Skeletal muscle satellite cell (primary cell): ENCODE data around the gene ZNF521.
A peak's percentile ranks its signal among the peaks of the same experiment; 100 is the strongest.

ENCODE experiments used
- H3K27me3 ChIP-seq: 2 replicates; pipeline ENCODE4 v1.7.0; 2013; ENCODE audit warnings: low read length; ENCODE audit not compliant: control insufficient read depth, insufficient read depth
- H3K36me3 ChIP-seq: 2 replicates; pipeline ENCODE4 v1.7.0; 2013; ENCODE audit warnings: mild to moderate bottlenecking, control low read depth, low read length; ENCODE audit not compliant: insufficient read depth
- H3K4me1 ChIP-seq: 2 replicates; pipeline ENCODE4 v1.7.0; 2013; ENCODE audit warnings: low read length; ENCODE audit not compliant: control insufficient read depth, insufficient read depth
- H3K4me2 ChIP-seq: 2 replicates; pipeline ENCODE4 v1.7.0; 2013; ENCODE audit warnings: mild to moderate bottlenecking, low read length
- H3K4me3 ChIP-seq: 2 replicates; pipeline ENCODE4 v1.7.0; 2013; ENCODE audit warnings: low read length
- H3K9ac ChIP-seq: 2 replicates; pipeline ENCODE4 v1.7.0; 2013; ENCODE audit warnings: mild to moderate bottlenecking, low read depth, low read length, moderate library complexity
- H3K9me3 ChIP-seq: replicated peaks from 2 replicates; pipeline ENCODE4 v1.7.0; 2013; ENCODE audit warnings: mild to moderate bottlenecking, control low read depth, low read length

The ZNF521 gene

GRCh38 chr18:25350489-25351251, 1.3 kb downstream of the ZNF521 start:
- Histone ChIP-seq H3K27me3 (peaks cover 15% of the 10 kb centered on the region), H3K9ac (peak overlapping the region; percentile 90), H3K36me3 (no peaks in the 10 kb centered on the region), H3K4me3 (peak overlapping the region; percentile 94), H3K4me1 (no peaks in the 10 kb centered on the region), H3K4me2 (peak overlapping the region; percentile 95), H3K9me3 (no peaks in the 10 kb centered on the region)

- H3K27me3 ChIP-seq, result peaks cover 17% of the 10 kb centered on the region
- no peaks in the 10 kb centered on the region for H3K36me3 ChIP-seq
- no peaks in the 10 kb centered on the region for H3K4me1 ChIP-seq
- peak overlapping the region; percentile 94 for H3K4me3 ChIP-seq
- H3K9me3 ChIP-seq, result no peaks in the 10 kb centered on the region
- peak overlapping the region; percentile 90 for H3K9ac ChIP-seq
- peak overlapping the region; percentile 95 for H3K4me2 ChIP-seq
Observed at GRCh38 chr18:25349926-25350487, 2.0 kb downstream of the ZNF521 start.

GRCh38 chr18:25349131-25349925, 2.6 kb downstream of the ZNF521 start:
- no peaks in the 10 kb centered on the region for H3K36me3 ChIP-seq
- H3K4me3 ChIP-seq, result peak overlapping the region; percentile 94
- H3K27me3 ChIP-seq, result peaks cover 16% of the 10 kb centered on the region

GRCh38 chr18:25348386-25349130, 3.4 kb downstream of the ZNF521 start:
- peak overlapping the region; percentile 90 for H3K9ac ChIP-seq
- peaks cover 8% of the 10 kb centered on the region for H3K27me3 ChIP-seq
- peak overlapping the region; percentile 94 for H3K4me3 ChIP-seq

More at GRCh38 chr18:25349131-25349925, 2.6 kb downstream of the ZNF521 start:
- no peaks in the 10 kb centered on the region for H3K9me3 ChIP-seq
- H3K4me2 ChIP-seq, result peak overlapping the region; percentile 95
- peak overlapping the region; percentile 90 for H3K9ac ChIP-seq
- H3K4me1 ChIP-seq, result no peaks in the 10 kb centered on the region

GRCh38 chr18:25346561-25346960, 5.4 kb downstream of the ZNF521 start:
- Histone ChIP-seq H3K4me1 (no peaks in the 10 kb centered on the region), H3K9ac (no peak overlapping the region), H3K36me3 (no peaks in the 10 kb centered on the region), H3K4me2 (no peak overlapping the region), H3K4me3 (no peak overlapping the region), H3K9me3 (no peaks in the 10 kb centered on the region), H3K27me3 (peaks cover 7% of the 10 kb centered on the region)

More at GRCh38 chr18:25348386-25349130, 3.4 kb downstream of the ZNF521 start:
- H3K4me2 ChIP-seq, result peak overlapping the region; percentile 95
- no peaks in the 10 kb centered on the region for H3K9me3 ChIP-seq
- H3K4me1 ChIP-seq, result no peaks in the 10 kb centered on the region
- H3K36me3 ChIP-seq, result no peaks in the 10 kb centered on the region

GRCh38 chr18:25345081-25345866, 6.7 kb downstream of the ZNF521 start:
- H3K9ac ChIP-seq, result no peak overlapping the region
- H3K36me3 ChIP-seq, result no peaks in the 10 kb centered on the region
- H3K9me3 ChIP-seq, result no peaks in the 10 kb centered on the region
- H3K4me3 ChIP-seq, result no peak overlapping the region
- H3K4me1 ChIP-seq, result no peaks in the 10 kb centered on the region
- no peak overlapping the region for H3K4me2 ChIP-seq
- peaks cover 7% of the 10 kb centered on the region for H3K27me3 ChIP-seq

- Histone ChIP-seq H3K4me2 (no peak overlapping the region), H3K9me3 (no peaks in the 10 kb centered on the region), H3K36me3 (no peaks in the 10 kb centered on the region), H3K4me1 (no peaks in the 10 kb centered on the region), H3K27me3 (peaks cover 3% of the 10 kb centered on the region), H3K9ac (no peak overlapping the region), H3K4me3 (no peak overlapping the region)
Observed at GRCh38 chr18:25341831-25342230, 10.1 kb downstream of the ZNF521 start.

GRCh38 chr18:25340762-25341161, 11.2 kb downstream of the ZNF521 start:
- Histone ChIP-seq H3K4me1 (no peaks in the 10 kb centered on the region), H3K9ac (no peak overlapping the region), H3K27me3 (peaks cover 3% of the 10 kb centered on the region), H3K4me3 (no peak overlapping the region), H3K36me3 (no peaks in the 10 kb centered on the region), H3K9me3 (no peaks in the 10 kb centered on the region), H3K4me2 (no peak overlapping the region)

- Histone ChIP-seq H3K27me3 (no peaks in the 10 kb centered on the region), H3K4me2 (no peak overlapping the region), H3K36me3 (no peaks in the 10 kb centered on the region), H3K9ac (no peak overlapping the region), H3K4me3 (no peak overlapping the region), H3K9me3 (no peaks in the 10 kb centered on the region), H3K4me1 (peaks cover 4% of the 10 kb centered on the region)
Observed at GRCh38 chr18:25335676-25336075, 16.3 kb downstream of the ZNF521 start.

- H3K36me3 ChIP-seq, result no peaks in the 10 kb centered on the region
- no peak overlapping the region for H3K4me2 ChIP-seq
- no peaks in the 10 kb centered on the region for H3K27me3 ChIP-seq
- no peaks in the 10 kb centered on the region for H3K9me3 ChIP-seq
- no peak overlapping the region for H3K4me3 ChIP-seq
- no peak overlapping the region for H3K9ac ChIP-seq
- peaks cover 5% of the 10 kb centered on the region for H3K4me1 ChIP-seq
Observed at GRCh38 chr18:25335062-25335461, 16.9 kb downstream of the ZNF521 start.
